Measurements from ENCODE around the gene RNF11. TPM values are rescaled to one million over a fixed set of nuclear protein-coding genes. Genes with fewer than 3 reads are reported as not detected.

The RNF11 gene
- total and polyA plus RNA-seq, 4 donors = 24.1 to 102 (median 48.7) TPM

DNA sequence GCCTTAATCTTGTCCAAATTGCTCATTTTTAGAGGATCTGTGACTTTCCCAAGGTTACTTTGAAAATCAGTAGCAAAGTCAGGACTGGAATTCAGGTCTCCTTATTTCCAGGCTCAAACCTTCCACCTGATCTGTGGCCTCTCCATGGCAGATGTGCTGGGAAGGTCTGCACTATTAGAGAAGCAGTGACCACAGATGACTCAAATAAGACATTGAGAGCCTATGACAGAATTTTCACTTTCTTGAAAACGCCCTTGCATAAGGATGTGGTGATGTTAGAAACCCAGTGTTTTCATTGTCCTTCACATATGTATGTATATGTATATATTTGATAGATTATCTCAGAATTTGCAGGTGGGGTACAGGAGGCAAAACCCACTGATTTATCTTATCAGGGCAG, 49.0 kb downstream of the RNF11 start:
- H3K27ac ChIP-seq (ENCODE audit: low read depth in 1 of 2, low read length in 2 of 2) = no peak overlapping the region
- H3K27me3 ChIP-seq (ENCODE audit: control insufficient read depth in 4 of 4, insufficient read depth in 4 of 4, low read length in 3 of 4) = no peaks in the 10 kb centered on the region
- 87% methylated on average over 1 of the region's 1 CpG for WGBS
- TF ChIP-seq FOXA2 (IDR thresholded peaks at IDR 0.05) (no peak), TAF1 (conservative IDR thresholded peaks at IDR 0.05) (no peak), RXRA (IDR thresholded peaks at IDR 0.05) (no peak), RAD21 (IDR thresholded peaks at IDR 0.05) (no peak), HNF4A (conservative IDR thresholded peaks at IDR 0.05) (no peak), SP1 (IDR thresholded peaks at IDR 0.05) (no peak), JUND (IDR thresholded peaks at IDR 0.05) (no peak), NR2F2 (IDR thresholded peaks at IDR 0.05) (no peak), FOXA1 (IDR thresholded peaks at IDR 0.05) (no peak), HNF4G (IDR thresholded peaks at IDR 0.05) (no peak)
- TF ChIP-seq, protein P1, sequence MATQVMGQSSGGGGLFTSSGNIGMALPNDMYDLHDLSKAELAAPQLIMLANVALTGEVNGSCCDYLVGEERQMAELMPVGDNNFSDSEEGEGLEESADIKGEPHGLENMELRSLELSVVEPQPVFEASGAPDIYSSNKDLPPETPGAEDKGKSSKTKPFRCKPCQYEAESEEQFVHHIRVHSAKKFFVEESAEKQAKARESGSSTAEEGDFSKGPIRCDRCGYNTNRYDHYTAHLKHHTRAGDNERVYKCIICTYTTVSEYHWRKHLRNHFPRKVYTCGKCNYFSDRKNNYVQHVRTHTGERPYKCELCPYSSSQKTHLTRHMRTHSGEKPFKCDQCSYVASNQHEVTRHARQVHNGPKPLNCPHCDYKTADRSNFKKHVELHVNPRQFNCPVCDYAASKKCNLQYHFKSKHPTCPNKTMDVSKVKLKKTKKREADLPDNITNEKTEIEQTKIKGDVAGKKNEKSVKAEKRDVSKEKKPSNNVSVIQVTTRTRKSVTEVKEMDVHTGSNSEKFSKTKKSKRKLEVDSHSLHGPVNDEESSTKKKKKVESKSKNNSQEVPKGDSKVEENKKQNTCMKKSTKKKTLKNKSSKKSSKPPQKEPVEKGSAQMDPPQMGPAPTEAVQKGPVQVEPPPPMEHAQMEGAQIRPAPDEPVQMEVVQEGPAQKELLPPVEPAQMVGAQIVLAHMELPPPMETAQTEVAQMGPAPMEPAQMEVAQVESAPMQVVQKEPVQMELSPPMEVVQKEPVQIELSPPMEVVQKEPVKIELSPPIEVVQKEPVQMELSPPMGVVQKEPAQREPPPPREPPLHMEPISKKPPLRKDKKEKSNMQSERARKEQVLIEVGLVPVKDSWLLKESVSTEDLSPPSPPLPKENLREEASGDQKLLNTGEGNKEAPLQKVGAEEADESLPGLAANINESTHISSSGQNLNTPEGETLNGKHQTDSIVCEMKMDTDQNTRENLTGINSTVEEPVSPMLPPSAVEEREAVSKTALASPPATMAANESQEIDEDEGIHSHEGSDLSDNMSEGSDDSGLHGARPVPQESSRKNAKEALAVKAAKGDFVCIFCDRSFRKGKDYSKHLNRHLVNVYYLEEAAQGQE (IDR thresholded peaks at IDR 0.05) = no peak
- TF ChIP-seq, protein P2, sequence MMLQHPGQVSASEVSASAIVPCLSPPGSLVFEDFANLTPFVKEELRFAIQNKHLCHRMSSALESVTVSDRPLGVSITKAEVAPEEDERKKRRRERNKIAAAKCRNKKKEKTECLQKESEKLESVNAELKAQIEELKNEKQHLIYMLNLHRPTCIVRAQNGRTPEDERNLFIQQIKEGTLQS (IDR thresholded peaks at IDR 0.05) = no peak
- TF ChIP-seq, protein P3, sequence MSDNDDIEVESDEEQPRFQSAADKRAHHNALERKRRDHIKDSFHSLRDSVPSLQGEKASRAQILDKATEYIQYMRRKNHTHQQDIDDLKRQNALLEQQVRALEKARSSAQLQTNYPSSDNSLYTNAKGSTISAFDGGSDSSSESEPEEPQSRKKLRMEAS (IDR thresholded peaks at IDR 0.05) = no peak
- no peaks in the 10 kb centered on the region for H3K9me3 ChIP-seq (ENCODE audit: control insufficient read depth in 4 of 4, low read length in 3 of 4)
- H3K36me3 ChIP-seq (ENCODE audit: control insufficient read depth in 4 of 4, insufficient read depth in 3 of 4, low read depth in 1 of 4, low read length in 3 of 4) = no peaks in the 10 kb centered on the region
- H3K9ac ChIP-seq (ENCODE audit: low read depth in 1 of 2, low read length in 2 of 2) = no peak overlapping the region
- H3K4me1 ChIP-seq (ENCODE audit: control insufficient read depth in 4 of 4, insufficient read depth in 4 of 4, low read length in 3 of 4) = peaks cover 7 to 34% (median 18%) of the 10 kb centered on the region in 4 donors
- H3K4me3 ChIP-seq (ENCODE audit: low read depth in 1 of 3, low read length in 3 of 3) = no peak overlapping the region
- no peak for DNase-seq (ENCODE audit: low spot score)

DNA sequence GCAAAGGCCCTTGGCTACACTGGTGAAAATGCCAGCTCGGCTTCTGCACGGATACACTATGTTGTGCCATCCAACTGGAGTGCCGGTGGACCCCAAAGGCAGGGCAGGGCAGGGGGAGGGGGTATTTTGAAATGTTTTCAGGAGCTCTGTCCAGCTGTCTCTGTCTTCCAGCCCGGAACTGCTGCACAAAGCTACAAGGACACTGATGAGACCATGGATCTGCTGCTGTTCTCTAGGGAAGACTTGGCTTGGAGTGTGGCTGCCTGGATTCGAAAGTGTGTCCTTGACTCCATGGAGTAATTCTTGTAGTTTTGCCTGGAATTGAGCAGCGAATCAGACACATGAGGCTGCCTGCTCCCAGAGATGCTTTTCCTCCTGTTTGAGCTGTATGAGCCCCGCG, 51.9 kb downstream of the RNF11 start:
- Histone ChIP-seq H3K9ac (ENCODE audit: low read depth in 1 of 2, low read length in 2 of 2) (no peak overlapping the region), H3K4me3 (ENCODE audit: low read depth in 1 of 3, low read length in 3 of 3) (no peak overlapping the region), H3K4me1 (ENCODE audit: control insufficient read depth in 4 of 4, insufficient read depth in 4 of 4, low read length in 3 of 4) (peaks cover 7 to 31% (median 14%) of the 10 kb centered on the region in 4 donors), H3K36me3 (ENCODE audit: control insufficient read depth in 4 of 4, insufficient read depth in 3 of 4, low read depth in 1 of 4, low read length in 3 of 4) (no peaks in the 10 kb centered on the region), H3K27ac (ENCODE audit: low read depth in 1 of 2, low read length in 2 of 2) (no peak overlapping the region), H3K27me3 (ENCODE audit: control insufficient read depth in 4 of 4, insufficient read depth in 4 of 4, low read length in 3 of 4) (no peaks in the 10 kb centered on the region), H3K9me3 (ENCODE audit: control insufficient read depth in 4 of 4, low read length in 3 of 4) (no peaks in the 10 kb centered on the region)
- no peak for DNase-seq (ENCODE audit: low spot score)
- TF ChIP-seq, protein P3 (IDR thresholded peaks at IDR 0.05) = no peak
- no peak for TF ChIP-seq RAD21 (IDR thresholded peaks at IDR 0.05)
- no peak for TF ChIP-seq RXRA (IDR thresholded peaks at IDR 0.05)
- TF ChIP-seq HNF4A (conservative IDR thresholded peaks at IDR 0.05) = no peak
- TF ChIP-seq, protein P4, sequence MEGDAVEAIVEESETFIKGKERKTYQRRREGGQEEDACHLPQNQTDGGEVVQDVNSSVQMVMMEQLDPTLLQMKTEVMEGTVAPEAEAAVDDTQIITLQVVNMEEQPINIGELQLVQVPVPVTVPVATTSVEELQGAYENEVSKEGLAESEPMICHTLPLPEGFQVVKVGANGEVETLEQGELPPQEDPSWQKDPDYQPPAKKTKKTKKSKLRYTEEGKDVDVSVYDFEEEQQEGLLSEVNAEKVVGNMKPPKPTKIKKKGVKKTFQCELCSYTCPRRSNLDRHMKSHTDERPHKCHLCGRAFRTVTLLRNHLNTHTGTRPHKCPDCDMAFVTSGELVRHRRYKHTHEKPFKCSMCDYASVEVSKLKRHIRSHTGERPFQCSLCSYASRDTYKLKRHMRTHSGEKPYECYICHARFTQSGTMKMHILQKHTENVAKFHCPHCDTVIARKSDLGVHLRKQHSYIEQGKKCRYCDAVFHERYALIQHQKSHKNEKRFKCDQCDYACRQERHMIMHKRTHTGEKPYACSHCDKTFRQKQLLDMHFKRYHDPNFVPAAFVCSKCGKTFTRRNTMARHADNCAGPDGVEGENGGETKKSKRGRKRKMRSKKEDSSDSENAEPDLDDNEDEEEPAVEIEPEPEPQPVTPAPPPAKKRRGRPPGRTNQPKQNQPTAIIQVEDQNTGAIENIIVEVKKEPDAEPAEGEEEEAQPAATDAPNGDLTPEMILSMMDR (IDR thresholded peaks at IDR 0.05; ENCODE audit: low read depth, low read length, missing input control) = no peak
- TF ChIP-seq, protein P5, sequence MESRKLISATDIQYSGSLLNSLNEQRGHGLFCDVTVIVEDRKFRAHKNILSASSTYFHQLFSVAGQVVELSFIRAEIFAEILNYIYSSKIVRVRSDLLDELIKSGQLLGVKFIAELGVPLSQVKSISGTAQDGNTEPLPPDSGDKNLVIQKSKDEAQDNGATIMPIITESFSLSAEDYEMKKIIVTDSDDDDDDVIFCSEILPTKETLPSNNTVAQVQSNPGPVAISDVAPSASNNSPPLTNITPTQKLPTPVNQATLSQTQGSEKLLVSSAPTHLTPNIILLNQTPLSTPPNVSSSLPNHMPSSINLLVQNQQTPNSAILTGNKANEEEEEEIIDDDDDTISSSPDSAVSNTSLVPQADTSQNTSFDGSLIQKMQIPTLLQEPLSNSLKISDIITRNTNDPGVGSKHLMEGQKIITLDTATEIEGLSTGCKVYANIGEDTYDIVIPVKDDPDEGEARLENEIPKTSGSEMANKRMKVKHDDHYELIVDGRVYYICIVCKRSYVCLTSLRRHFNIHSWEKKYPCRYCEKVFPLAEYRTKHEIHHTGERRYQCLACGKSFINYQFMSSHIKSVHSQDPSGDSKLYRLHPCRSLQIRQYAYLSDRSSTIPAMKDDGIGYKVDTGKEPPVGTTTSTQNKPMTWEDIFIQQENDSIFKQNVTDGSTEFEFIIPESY (IDR thresholded peaks at IDR 0.05) = no peak
- TF ChIP-seq, protein P2 (IDR thresholded peaks at IDR 0.05) = no peak
- no peak for TF ChIP-seq EGR1 (IDR thresholded peaks at IDR 0.05; ENCODE audit: low read depth in 2 of 2)
- no peak for TF ChIP-seq YY1 (IDR thresholded peaks at IDR 0.05)
- no peak for TF ChIP-seq GABPA (IDR thresholded peaks at IDR 0.05 in 1 of 2, conservative IDR thresholded peaks at IDR 0.05 in 1 of 2)
- TF ChIP-seq FOXA1 (IDR thresholded peaks at IDR 0.05) = no peak
- WGBS = 69% methylated on average over 8 of the region's 8 CpGs
